HG03159 (cell line): ENCODE data around the gene IGFLR1.

Source experiments
- ATAC-seq: cut with Tn5 transposase; IDR thresholded peaks from one replicate; pipeline ENCODE4 v1.9.1; 2021; ENCODE audit warnings: mild to moderate bottlenecking, moderate library complexity; ENCODE audit not compliant: unreplicated experiment

IGFLR1 gene

GRCh38 chr19:35756377-35757230, 14.4 kb upstream of the IGFLR1 start, which contains the start of gene HSPB6:
HSPB6 (minus strand) TSS chr19:35757029; CDS start chr19:35757008, 21 bp downstream.
- ATAC-seq: no peak

GRCh38 chr19:35755550-35756376, 13.5 kb upstream of the IGFLR1 start:
- ATAC-seq: no peak

DNA sequence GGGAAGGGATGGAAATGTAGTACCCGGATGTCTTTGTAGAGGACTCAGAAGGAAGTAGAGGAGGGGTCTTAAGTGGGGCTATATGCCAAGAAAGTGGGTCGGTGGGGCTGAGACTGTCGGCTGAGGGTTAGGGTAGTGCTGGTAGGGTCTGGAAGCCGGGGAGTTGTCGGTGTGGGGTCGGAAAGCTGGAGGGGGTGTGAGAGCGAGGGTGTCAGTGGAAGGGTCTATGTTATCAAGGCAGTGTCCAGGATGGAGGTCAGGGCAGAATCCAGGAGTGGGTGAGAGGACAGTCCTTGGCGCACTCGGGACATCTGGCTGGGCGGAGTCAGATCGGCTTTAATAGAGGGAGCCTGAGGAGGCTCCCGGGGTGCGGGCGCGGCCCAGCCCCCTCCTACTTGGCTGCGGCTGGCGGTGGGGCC, 12.9 kb upstream of the IGFLR1 start:
- no peak for ATAC-seq

DNA sequence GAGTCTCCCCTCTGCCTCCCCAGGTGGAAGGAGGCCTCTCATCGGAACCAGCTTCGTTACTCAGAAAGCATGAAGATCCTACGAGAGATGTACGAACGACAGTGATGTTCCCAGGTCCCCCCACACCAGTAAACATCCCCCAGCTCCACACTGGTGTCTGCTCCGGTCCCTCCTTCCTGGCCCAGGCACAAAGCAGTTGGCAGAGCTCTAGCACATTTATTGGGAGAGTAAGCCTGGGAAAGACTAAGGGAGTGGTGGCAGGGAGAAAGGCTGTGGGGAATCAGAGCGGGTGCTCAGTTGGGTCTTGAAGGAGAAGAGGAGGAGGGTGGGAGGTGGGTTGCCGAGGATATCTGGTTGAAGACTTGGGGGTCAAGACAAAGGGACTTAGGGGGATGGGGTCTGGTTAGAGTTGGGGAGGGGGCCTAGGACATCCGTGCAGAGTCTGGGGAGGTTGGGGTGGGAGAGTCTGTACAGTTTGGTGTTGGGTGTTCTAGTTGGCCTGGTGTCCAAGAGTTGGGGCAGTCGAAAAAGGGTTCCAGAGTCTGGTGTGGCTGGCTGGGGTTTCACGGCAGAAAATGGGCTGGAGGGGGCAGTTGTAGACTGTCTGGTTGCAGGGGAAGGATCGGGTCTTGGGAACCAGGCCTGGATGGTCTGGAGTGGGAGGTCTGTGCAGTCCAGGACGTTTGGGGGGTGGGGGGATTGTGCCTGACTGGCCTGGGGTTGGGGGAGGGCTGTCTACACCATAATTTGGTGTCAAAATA, 12.3 kb upstream of the IGFLR1 start:
- ATAC-seq: no peak

- no peak for ATAC-seq
Observed at GRCh38 chr19:35753634-35754369, 11.6 kb upstream of the IGFLR1 start.

DNA sequence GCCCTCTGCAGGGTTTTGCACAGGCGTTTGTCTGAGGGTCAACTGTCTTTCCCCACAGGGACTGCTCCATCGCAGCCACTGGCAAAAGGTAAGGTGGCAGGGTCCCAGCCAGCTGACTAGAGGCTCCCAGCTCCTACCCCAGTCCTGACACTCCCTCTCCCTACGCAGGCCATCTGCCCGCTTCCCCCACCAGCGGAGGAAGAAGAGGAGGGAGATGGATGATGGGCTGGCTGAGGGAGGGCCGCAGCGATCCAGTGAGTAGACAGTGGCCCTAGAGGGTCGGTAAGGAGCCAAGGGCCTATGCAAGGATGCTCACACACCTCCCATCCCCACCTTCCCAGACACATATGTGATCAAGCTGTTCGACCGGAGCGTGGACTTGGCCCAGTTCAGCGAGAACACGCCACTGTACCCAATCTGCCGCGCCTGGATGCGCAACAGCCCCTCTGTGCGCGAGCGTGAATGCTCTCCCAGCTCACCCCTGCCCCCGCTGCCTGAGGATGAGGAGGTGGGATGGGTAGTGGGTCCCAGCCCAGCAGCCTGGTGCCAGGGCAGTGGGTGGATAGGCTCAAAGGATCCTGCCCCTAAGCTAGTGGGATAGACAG, 10.6 kb upstream of the IGFLR1 start:
- no peak for ATAC-seq

GRCh38 chr19:35751839-35752745, 9.8 kb upstream of the IGFLR1 start:
- no peak for ATAC-seq

- no peak for ATAC-seq
Observed at GRCh38 chr19:35750167-35750566, 7.9 kb upstream of the IGFLR1 start.

- ATAC-seq: peak; percentile 61
Observed at GRCh38 chr19:35748106-35749020, 6.1 kb upstream of the IGFLR1 start, which contains the start of gene LIN37. LIN37 (plus strand) TSS chr19:35748576; CDS start chr19:35748725, 149 bp downstream.

DNA sequence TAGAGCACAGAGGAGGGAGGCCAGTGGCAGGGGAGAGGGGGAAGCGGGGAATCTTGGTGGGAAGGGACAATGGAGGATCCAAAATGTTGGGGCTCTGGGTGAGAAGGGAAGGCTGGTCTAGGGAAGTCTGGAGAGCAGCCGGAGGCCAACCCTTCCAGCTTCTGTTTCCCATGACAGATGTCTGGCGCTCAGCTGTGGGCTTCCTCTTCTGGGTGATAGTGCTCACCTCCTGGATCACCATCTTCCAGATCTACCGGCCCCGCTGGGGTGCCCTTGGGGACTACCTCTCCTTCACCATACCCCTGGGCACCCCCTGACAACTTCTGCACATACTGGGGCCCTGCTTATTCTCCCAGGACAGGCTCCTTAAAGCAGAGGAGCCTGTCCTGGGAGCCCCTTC, 4.3 kb upstream of the IGFLR1 start:
- ATAC-seq: no peak

DNA sequence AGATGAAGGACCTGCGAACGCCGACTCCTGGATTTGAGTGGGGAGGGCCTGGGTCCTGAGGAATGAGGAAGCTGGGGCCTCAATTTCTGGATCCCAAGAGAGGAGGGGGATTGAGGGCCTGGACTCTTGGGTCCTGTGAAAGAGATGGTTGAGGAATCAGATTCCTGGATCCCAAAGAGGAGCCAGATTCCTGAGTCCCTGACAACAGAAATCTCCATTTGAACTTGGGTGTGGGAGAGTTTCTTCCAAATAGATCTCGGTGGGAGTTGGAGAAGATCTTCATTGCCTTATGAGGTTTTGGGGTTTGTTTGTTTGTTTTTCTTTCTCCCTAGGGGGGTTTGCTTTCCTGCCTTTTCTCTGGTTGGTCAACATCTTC, 3.8 kb upstream of the IGFLR1 start:
- no peak for ATAC-seq

- peak; percentile 42 for ATAC-seq
Observed at GRCh38 chr19:35745328-35746086, 3.3 kb upstream of the IGFLR1 start, which contains the start of the genes PSENEN and U2AF1L4. PSENEN (plus strand) TSS chr19:35745651; CDS start chr19:35745931, 280 bp downstream. U2AF1L4 (minus strand) TSS chr19:35745418; CDS start chr19:35745391, 27 bp downstream.

GRCh38 chr19:35744430-35745327, 2.4 kb upstream of the IGFLR1 start:
- ATAC-seq: peak; percentile 36

- no peak for ATAC-seq
Observed at GRCh38 chr19:35743640-35744429, 1.6 kb upstream of the IGFLR1 start.

DNA sequence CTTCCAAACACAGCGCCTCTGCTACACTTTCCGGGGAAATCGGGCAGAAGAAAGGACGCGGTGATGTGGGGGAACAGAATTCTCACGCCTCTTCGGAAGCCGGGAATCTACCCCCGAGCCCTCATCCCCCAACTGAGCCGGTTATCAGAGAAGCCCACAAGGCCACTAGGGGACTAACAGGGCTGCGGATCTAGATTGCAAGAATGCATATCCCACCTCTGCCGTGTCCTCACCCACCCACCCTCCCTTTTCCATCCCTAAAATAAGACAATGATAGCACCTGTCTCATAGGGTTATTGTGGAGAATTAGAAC, 1.1 kb downstream of the IGFLR1 start:
- ATAC-seq: no peak
